Spleen (tissue), 11 donors: ENCODE measurements around the gene TM4SF18. TPM values are rescaled to one million over a fixed set of nuclear protein-coding genes. Genes with fewer than 3 reads are reported as not detected.

ENCODE experiments used
- DNase-seq: peaks from one replicate; pipeline ENCODE4 v3.0.0-alpha.2; 2020
- H3K27ac ChIP-seq, 8 donors: fragments of 200-600 bp; sonication (generic) in 7 of 8; 1 replicate in 4 of 8; 2 replicates in 4 of 8; pipeline versions ENCODE4 v1.5.0 to v1.8.0; 2016 to 2021; ENCODE audit warnings: inconsistent platforms in 4 of 8, mild to moderate bottlenecking in 4 of 8, moderate library complexity in 1 of 8
- H3K27me3 ChIP-seq, 7 donors: fragments of 200-600 bp; sonication (generic) in 6 of 7; replicated peaks in 1 of 7; 1 replicate in 4 of 7; 2 replicates in 3 of 7; pipeline versions ENCODE4 v1.5.0 to v1.8.0; 2016 to 2021; ENCODE audit warnings: inconsistent platforms in 3 of 7, mild to moderate bottlenecking in 1 of 7
- H3K36me3 ChIP-seq, 6 donors: fragments of 200-600 bp; sonication (generic) in 5 of 6; 1 replicate in 4 of 6; 2 replicates in 2 of 6; pipeline versions ENCODE4 v1.5.0 to v1.8.0; 2016 to 2021; ENCODE audit warnings: inconsistent platforms in 2 of 6
- H3K4me1 ChIP-seq, 6 donors: fragments of 200-600 bp; sonication (generic) in 5 of 6; 1 replicate in 3 of 6; 2 replicates in 3 of 6; pipeline versions ENCODE4 v1.5.0 to v1.8.0; 2016 to 2021; ENCODE audit warnings: inconsistent platforms in 3 of 6
- H3K4me3 ChIP-seq, 8 donors: fragments of 200-600 bp; sonication (generic) in 7 of 8; 1 replicate in 4 of 8; 2 replicates in 4 of 8; pipeline versions ENCODE4 v1.5.0 to v1.8.0; 2016 to 2021; ENCODE audit warnings: inconsistent platforms in 4 of 8, mild to moderate bottlenecking in 4 of 8, moderate library complexity in 2 of 8
- H3K9me3 ChIP-seq, 8 donors: fragments of 200-600 bp; sonication (generic) in 7 of 8; 1 replicate in 4 of 8; 2 replicates in 4 of 8; pipeline versions ENCODE4 v1.5.0 to v1.8.0; 2016 to 2021; ENCODE audit warnings: inconsistent platforms in 4 of 8
- POLR2A ChIP-seq, 3 donors: fragments of 450-650 bp; IDR thresholded peaks; one replicate each; pipeline ENCODE4 v1.5.1; 2017; ENCODE audit warnings: antibody characterized with exemption in 3 of 3, mild to moderate bottlenecking in 1 of 3
- POLR2AphosphoS5 ChIP-seq, 3 donors: sonication (generic); formaldehyde crosslinking; IDR thresholded peaks; one replicate each; pipeline ENCODE4 v1.5.1; 2017; ENCODE audit warnings: antibody characterized with exemption in 3 of 3
- WGBS, 5 donors: extraction: QIAGEN DNeasy Blood & Tissue Kit in 3 of 5; methylation state at CpG; one replicate each; pipeline versions ENCODE4 v1.1.5 to v1.1.7; 2013 to 2018; 5-methylcytosine and 5-hydroxymethylcytosine counted together
- intact Hi-C: fragments of 100-400 bp; cut with DNase I; formaldehyde crosslinking; loops from one replicate; pipeline ENCODE4 v1.15.0; 2023; ENCODE audit warnings: low total_unique reads
- polyA plus RNA-seq, 3 donors: library from polyadenylated mRNA; stranded (reverse); fragments of 200-250 nt; gene quantifications; one replicate each; pipeline ENCODE4 v1.2.1, GENCODE V29; 2013
- total RNA-seq, 7 donors: library from RNA; depleted of rRNA in 3 of 7; stranded (reverse); fragments of >200 nt in 3 of 7; fragmentation: NEBNext Ultra II Directional in 4 of 7; extraction: Animal tissue kit (Norgen Biotek cat#: 25700) in 4 of 7; gene quantifications; one replicate each; pipeline versions ENCODE4 v1.1.0 to v1.2.1, GENCODE V29; 2016 to 2021
- TF ChIP-seq, protein P1 (sequence below), 11 experiments: fragments of 200-600 bp in 7 of 11; fragments of 450-650 bp in 4 of 11; sonication (generic) in 4 of 11; IDR thresholded peaks in 8 of 11; conservative IDR thresholded peaks in 3 of 11; 1 replicate in 7 of 11; 2 replicates in 4 of 11; pipeline versions ENCODE4 v1.4.0 to v1.8.0; 2016 to 2021; ENCODE audit warnings: antibody characterized with exemption in 11 of 11, inconsistent platforms in 4 of 11, mild to moderate bottlenecking in 1 of 11
- donor health status: healthy with polysubstance abuse.
- donor health status: DM: no; HTN: no; CAD: no; lungs with moderate emphysema.
- donor health status: DM: no; HTN: no; CAD: no.
- donor health status: Bipolar disorder and iron deficiency.
- donor health status: healthy.
- donor health status: DM: no; HTN: no; CAD: no.
- donor health status: DM: yes; HTN: yes; CAD: no.

The TM4SF18 gene
- total and polyA plus RNA-seq, 10 donors: 6.6 to 97.4 (median 49.1) TPM

GRCh38 chr3:149270180-149270579, 63.3 kb downstream of the TM4SF18 start:
- Histone ChIP-seq H3K27ac (no peak overlapping the region), H3K27me3 (no peaks in the 10 kb centered on the region), H3K4me1 (peaks cover 0 to 4% (median 1%) of the 10 kb centered on the region in 6 donors), H3K4me3 (no peak overlapping the region), H3K36me3 (no peaks in the 10 kb centered on the region), H3K9me3 (no peaks in the 10 kb centered on the region)
- TF ChIP-seq POLR2A (IDR thresholded peaks at IDR 0.05) (no peak), POLR2AphosphoS5 (IDR thresholded peaks at IDR 0.05) (no peak)
- TF ChIP-seq, protein P1, sequence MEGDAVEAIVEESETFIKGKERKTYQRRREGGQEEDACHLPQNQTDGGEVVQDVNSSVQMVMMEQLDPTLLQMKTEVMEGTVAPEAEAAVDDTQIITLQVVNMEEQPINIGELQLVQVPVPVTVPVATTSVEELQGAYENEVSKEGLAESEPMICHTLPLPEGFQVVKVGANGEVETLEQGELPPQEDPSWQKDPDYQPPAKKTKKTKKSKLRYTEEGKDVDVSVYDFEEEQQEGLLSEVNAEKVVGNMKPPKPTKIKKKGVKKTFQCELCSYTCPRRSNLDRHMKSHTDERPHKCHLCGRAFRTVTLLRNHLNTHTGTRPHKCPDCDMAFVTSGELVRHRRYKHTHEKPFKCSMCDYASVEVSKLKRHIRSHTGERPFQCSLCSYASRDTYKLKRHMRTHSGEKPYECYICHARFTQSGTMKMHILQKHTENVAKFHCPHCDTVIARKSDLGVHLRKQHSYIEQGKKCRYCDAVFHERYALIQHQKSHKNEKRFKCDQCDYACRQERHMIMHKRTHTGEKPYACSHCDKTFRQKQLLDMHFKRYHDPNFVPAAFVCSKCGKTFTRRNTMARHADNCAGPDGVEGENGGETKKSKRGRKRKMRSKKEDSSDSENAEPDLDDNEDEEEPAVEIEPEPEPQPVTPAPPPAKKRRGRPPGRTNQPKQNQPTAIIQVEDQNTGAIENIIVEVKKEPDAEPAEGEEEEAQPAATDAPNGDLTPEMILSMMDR (IDR thresholded peaks at IDR 0.05 in 8 of 11, conservative IDR thresholded peaks at IDR 0.05 in 3 of 11): no peak
- intact Hi-C loops: no loop called here
- DNase-seq: no peak
- 70 to 85% (median 77%) methylated on average over 2 of the region's 2 CpGs for WGBS, 5 donors

DNA sequence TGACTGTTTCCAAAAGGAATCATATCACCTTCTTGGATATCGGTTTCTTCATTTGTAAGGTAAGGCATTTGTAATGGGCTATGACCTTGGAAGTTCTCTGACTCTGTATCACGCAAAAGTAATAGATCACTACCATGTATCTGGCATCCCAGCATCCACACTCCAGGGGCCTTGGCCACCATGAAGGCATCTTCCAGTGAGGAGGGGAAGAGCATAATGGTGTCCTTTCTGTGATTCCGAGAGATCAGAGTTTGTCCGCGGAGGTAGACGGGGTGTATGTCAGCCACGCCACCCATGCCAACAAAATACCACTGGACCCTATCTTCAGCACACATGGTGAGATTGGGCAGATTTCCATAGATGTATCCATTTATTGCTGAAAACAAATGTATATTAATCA, 63.7 kb downstream of the TM4SF18 start:
- intact Hi-C loops: no loop called here
- TF ChIP-seq, protein P1 (IDR thresholded peaks at IDR 0.05 in 8 of 11, conservative IDR thresholded peaks at IDR 0.05 in 3 of 11): no peak
- no peak for TF ChIP-seq POLR2A (IDR thresholded peaks at IDR 0.05)
- no peak for TF ChIP-seq POLR2AphosphoS5 (IDR thresholded peaks at IDR 0.05)
- Histone ChIP-seq H3K9me3 (no peaks in the 10 kb centered on the region), H3K27ac (no peak overlapping the region), H3K27me3 (no peaks in the 10 kb centered on the region), H3K36me3 (no peaks in the 10 kb centered on the region), H3K4me3 (no peak overlapping the region), H3K4me1 (peaks cover 0 to 4% (median 1%) of the 10 kb centered on the region in 6 donors)
- 95 to 99% (median 96%) methylated on average over 7 of the region's 7 CpGs for WGBS, 5 donors
- no peak for DNase-seq

Other genes with a start within 250 kb of the TM4SF18 start
- gene HLTF, start 247.1 kb downstream of the TM4SF18 start, total RNA-seq: 10 to 100 TPM; 18.4 to 26.5 (median 20.4) TPM
- 1 to 10 TPM; 5.4 to 6.9 (median 6.5) TPM for gene HLTF, start 247.1 kb downstream of the TM4SF18 start, polyA plus RNA-seq
- 10 to 100 TPM; 27.4 to 59.7 (median 41.9) TPM for gene HPS3, start 204.0 kb downstream of the TM4SF18 start, total RNA-seq
- 10 to 100 TPM; 16.2 to 18.8 (median 17.4) TPM for gene HPS3, start 204.0 kb downstream of the TM4SF18 start, polyA plus RNA-seq
- 100 to 1,000 TPM in 4 of 7 donors, 10 to 100 TPM in 3; 42.0 to 121 (median 101) TPM for gene CP, start 111.8 kb downstream of the TM4SF18 start, total RNA-seq
- 10 to 100 TPM; 16.1 to 40.4 (median 25.2) TPM for gene CP, start 111.8 kb downstream of the TM4SF18 start, polyA plus RNA-seq
- gene TM4SF1, start 44.0 kb upstream of the TM4SF18 start, total RNA-seq: 100 to 1,000 TPM in 6 of 7 donors, 10 to 100 TPM in 1; 65.6 to 260 (median 182) TPM
- gene TM4SF1, start 44.0 kb upstream of the TM4SF18 start, polyA plus RNA-seq: 10 to 100 TPM; 31.0 to 75.3 (median 56.8) TPM
- not detected for gene TM4SF4, start 141.1 kb upstream of the TM4SF18 start, total RNA-seq
- under 1 TPM in 2 of 3 donors, not detected in 1; 0.11 to 0.29 TPM for gene TM4SF4, start 141.1 kb upstream of the TM4SF18 start, polyA plus RNA-seq